Measurements from ENCODE around the gene IRAK4. TPM values are rescaled to one million over a fixed set of nuclear protein-coding genes. Genes with fewer than 3 reads are reported as not detected.

The IRAK4 gene
- polyA plus RNA-seq, 3 donors, result 17.3 to 44.6 (median 29.0) TPM

GRCh38 chr12:43764528-43764927, 5.8 kb downstream of the IRAK4 start:
- Mint-ChIP-seq H3K27ac (no peak overlapping the region), H3K4me3 (no peak overlapping the region), H3K4me1 (peaks cover 30% of the 10 kb centered on the region), H3K27me3 (ENCODE audit: low read depth in 3 of 3) (no peaks in the 10 kb centered on the region), H3K9me3 (no peaks in the 10 kb centered on the region), H3K36me3 (peaks cover 10 to 18% of the 10 kb centered on the region in 2 donors)
- no peak for TF ChIP-seq CTCF (IDR thresholded peaks at IDR 0.05)
- intact Hi-C loops (cut with micrococcal nuclease), result no loop called here
- Histone ChIP-seq H3K27ac (ENCODE audit: low read depth in 1 of 2, low read length in 2 of 2) (no peak overlapping the region), H3K36me3 (replicated peaks in 1 of 2; ENCODE audit: control insufficient read depth in 1 of 2, insufficient read depth in 2 of 2, low read length in 2 of 2) (peaks cover 13 to 57% of the 10 kb centered on the region in 2 donors), H3K9me3 (replicated peaks in 1 of 2; ENCODE audit: control insufficient read depth in 1 of 2, insufficient read depth in 1 of 2, low read length in 2 of 2) (no peaks in the 10 kb centered on the region), H3K27me3 (ENCODE audit: control insufficient read depth in 2 of 2, insufficient read depth in 2 of 2, low read length in 2 of 2) (no peaks in the 10 kb centered on the region), H3K9ac (ENCODE audit: insufficient read depth, low read length, poor library complexity, severe bottlenecking) (no peak overlapping the region), H2AFZ (ENCODE audit: insufficient read depth, low read depth, low read length, poor library complexity, severe bottlenecking) (no peak overlapping the region), H3K4me3 (replicated peaks in 1 of 3; ENCODE audit: low read depth in 2 of 3, low read length in 3 of 3) (no peak overlapping the region), H3K4me1 (ENCODE audit: control insufficient read depth in 1 of 2, insufficient read depth in 2 of 2, low read length in 2 of 2) (peaks cover 20 to 33% of the 10 kb centered on the region in 2 donors), H3K4me2 (replicated peaks; ENCODE audit: extremely low read depth, low read length, poor library complexity, severe bottlenecking) (no peak overlapping the region), H3K79me2 (ENCODE audit: insufficient read depth, low read length) (peaks cover 57% of the 10 kb centered on the region), H4K20me1 (ENCODE audit: insufficient read depth, low read length) (peaks cover 49% of the 10 kb centered on the region)
- DNase-seq, result no peak

GRCh38 chr12:43766291-43766690, 7.5 kb downstream of the IRAK4 start:
- peaks cover 10 to 34% of the 10 kb centered on the region in 2 donors for H3K36me3 Mint-ChIP-seq
- H3K27ac ChIP-seq (ENCODE audit: low read depth in 1 of 2, low read length in 2 of 2), result no peak overlapping the region
- H3K36me3 ChIP-seq (replicated peaks in 1 of 2; ENCODE audit: control insufficient read depth in 1 of 2, insufficient read depth in 2 of 2, low read length in 2 of 2), result peaks cover 29 to 74% of the 10 kb centered on the region in 2 donors
- peaks cover 13% of the 10 kb centered on the region for H3K4me1 Mint-ChIP-seq
- H3K4me2 ChIP-seq (replicated peaks; ENCODE audit: extremely low read depth, low read length, poor library complexity, severe bottlenecking), result no peak overlapping the region
- H3K27me3 ChIP-seq (ENCODE audit: control insufficient read depth in 2 of 2, insufficient read depth in 2 of 2, low read length in 2 of 2), result no peaks in the 10 kb centered on the region
- H3K9ac ChIP-seq (ENCODE audit: insufficient read depth, low read length, poor library complexity, severe bottlenecking), result no peak overlapping the region
- H3K79me2 ChIP-seq (ENCODE audit: insufficient read depth, low read length), result peaks cover 39% of the 10 kb centered on the region
- H3K4me1 ChIP-seq (ENCODE audit: control insufficient read depth in 1 of 2, insufficient read depth in 2 of 2, low read length in 2 of 2), result peaks cover 5 to 16% of the 10 kb centered on the region in 2 donors
- no peak overlapping the region for H3K4me3 ChIP-seq (replicated peaks in 1 of 3; ENCODE audit: low read depth in 2 of 3, low read length in 3 of 3)
- H3K9me3 ChIP-seq (replicated peaks in 1 of 2; ENCODE audit: control insufficient read depth in 1 of 2, insufficient read depth in 1 of 2, low read length in 2 of 2), result no peaks in the 10 kb centered on the region
- peaks cover 45% of the 10 kb centered on the region for H4K20me1 ChIP-seq (ENCODE audit: insufficient read depth, low read length)
- no peak for DNase-seq
- intact Hi-C loops (cut with micrococcal nuclease), result no loop called here
- H3K27ac Mint-ChIP-seq, result no peak overlapping the region
- no peak overlapping the region for H3K4me3 Mint-ChIP-seq
- no peak for TF ChIP-seq CTCF (IDR thresholded peaks at IDR 0.05)
- H3K9me3 Mint-ChIP-seq, result no peaks in the 10 kb centered on the region
- no peaks in the 10 kb centered on the region for H3K27me3 Mint-ChIP-seq (ENCODE audit: low read depth in 3 of 3)
- no peak overlapping the region for H2AFZ ChIP-seq (ENCODE audit: insufficient read depth, low read depth, low read length, poor library complexity, severe bottlenecking)
